ENCODE measurements around the gene DTL. TPM values are rescaled to one million over a fixed set of nuclear protein-coding genes. Genes with fewer than 3 reads are reported as not detected.

The DTL gene
- total RNA-seq, 1 donor from 2014 or later, result 6.3 TPM

DNA sequence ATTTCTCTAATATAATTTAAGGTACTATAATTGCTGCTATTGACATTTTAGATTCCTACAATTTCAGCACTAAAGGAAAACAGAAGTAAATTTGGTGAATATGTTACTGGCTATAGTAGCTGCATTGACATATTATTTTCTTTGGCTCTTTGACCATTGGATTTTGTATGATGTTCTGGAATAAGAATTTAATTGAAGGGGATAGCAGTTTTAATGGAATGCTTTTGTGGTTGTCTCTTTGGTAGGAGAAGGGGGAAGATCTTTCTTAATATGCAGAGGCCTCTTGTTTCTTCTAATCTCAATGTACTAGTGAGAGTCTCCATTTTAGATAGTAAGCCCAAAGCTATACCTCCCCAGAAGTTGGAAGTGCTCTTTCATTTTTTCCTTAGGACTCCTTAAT lies 6.9 kb downstream of the DTL start:
- TF ChIP-seq CTCF (IDR thresholded peaks at IDR 0.05; ENCODE audit: insufficient read depth, low read depth, low read length) (no peak), EZH2 (IDR thresholded peaks at IDR 0.05; ENCODE audit: insufficient read depth, low read length) (no peak)
- no peak overlapping the region for H3K4me3 ChIP-seq (ENCODE audit: insufficient read depth, low read depth, low read length)
- Mint-ChIP-seq H3K27ac (ENCODE audit: unreplicated experiment) (no peak overlapping the region), H3K4me1 (ENCODE audit: low read depth, unreplicated experiment) (peaks cover 13% of the 10 kb centered on the region), H3K4me3 (ENCODE audit: unreplicated experiment) (no peak overlapping the region), H3K9me3 (ENCODE audit: unreplicated experiment) (no peaks in the 10 kb centered on the region), H3K27me3 (ENCODE audit: low read depth, unreplicated experiment) (no peaks in the 10 kb centered on the region), H3K36me3 (ENCODE audit: low read depth, unreplicated experiment) (no peaks in the 10 kb centered on the region)
- peaks cover 7% of the 10 kb centered on the region for H3K4me1 ChIP-seq (ENCODE audit: insufficient read depth, low read length)
- H2AFZ ChIP-seq (ENCODE audit: low read depth, low read length), result no peak overlapping the region
- no peaks in the 10 kb centered on the region for H3K9me3 ChIP-seq (ENCODE audit: insufficient read depth, low read depth, low read length)
- no peak for FAIRE-seq
- H3K27ac ChIP-seq (ENCODE audit: low read depth, low read length), result no peak overlapping the region
- peaks cover 6% of the 10 kb centered on the region for H3K36me3 ChIP-seq (ENCODE audit: insufficient read depth, low read length)
- no peak overlapping the region for H3K9ac ChIP-seq (ENCODE audit: low read length)
- no peak overlapping the region for H3K4me2 ChIP-seq (ENCODE audit: low read length)
- DNase-seq (ENCODE audit: low read depth), result peak; percentile 18
- no peaks in the 10 kb centered on the region for H3K27me3 ChIP-seq (ENCODE audit: insufficient read depth, low read length)
- no peaks in the 10 kb centered on the region for H4K20me1 ChIP-seq (ENCODE audit: insufficient read depth, low read length)
- H3K79me2 ChIP-seq (ENCODE audit: insufficient read depth, low read length), result peaks cover 77% of the 10 kb centered on the region

- H2AFZ ChIP-seq (ENCODE audit: low read depth, low read length), result no peak overlapping the region
- no peak overlapping the region for H3K27ac ChIP-seq (ENCODE audit: low read depth, low read length)
- H4K20me1 ChIP-seq (ENCODE audit: insufficient read depth, low read length), result no peaks in the 10 kb centered on the region
- H3K4me3 ChIP-seq (ENCODE audit: insufficient read depth, low read depth, low read length), result no peak overlapping the region
- H3K9ac ChIP-seq (ENCODE audit: low read length), result no peak overlapping the region
- TF ChIP-seq CTCF (IDR thresholded peaks at IDR 0.05; ENCODE audit: insufficient read depth, low read depth, low read length), result no peak
- TF ChIP-seq EZH2 (IDR thresholded peaks at IDR 0.05; ENCODE audit: insufficient read depth, low read length), result no peak
- Mint-ChIP-seq H3K4me3 (ENCODE audit: unreplicated experiment) (no peak overlapping the region), H3K4me1 (ENCODE audit: low read depth, unreplicated experiment) (peaks cover 13% of the 10 kb centered on the region), H3K36me3 (ENCODE audit: low read depth, unreplicated experiment) (no peaks in the 10 kb centered on the region), H3K27ac (ENCODE audit: unreplicated experiment) (no peak overlapping the region), H3K27me3 (ENCODE audit: low read depth, unreplicated experiment) (no peaks in the 10 kb centered on the region), H3K9me3 (ENCODE audit: unreplicated experiment) (no peaks in the 10 kb centered on the region)
- no peak overlapping the region for H3K4me2 ChIP-seq (ENCODE audit: low read length)
- H3K79me2 ChIP-seq (ENCODE audit: insufficient read depth, low read length), result peaks cover 53% of the 10 kb centered on the region
- DNase-seq (ENCODE audit: low read depth), result no peak
- H3K9me3 ChIP-seq (ENCODE audit: insufficient read depth, low read depth, low read length), result no peaks in the 10 kb centered on the region
- peaks cover 6% of the 10 kb centered on the region for H3K36me3 ChIP-seq (ENCODE audit: insufficient read depth, low read length)
- H3K4me1 ChIP-seq (ENCODE audit: insufficient read depth, low read length), result peaks cover 7% of the 10 kb centered on the region
- no peak for FAIRE-seq
- no peaks in the 10 kb centered on the region for H3K27me3 ChIP-seq (ENCODE audit: insufficient read depth, low read length)
Measured at GRCh38 chr1:212044851-212045250, 9.3 kb downstream of the DTL start.

GRCh38 chr1:212045981-212046380 lies 10.4 kb downstream of the DTL start:
- Mint-ChIP-seq H3K4me3 (ENCODE audit: unreplicated experiment) (no peak overlapping the region), H3K36me3 (ENCODE audit: low read depth, unreplicated experiment) (no peaks in the 10 kb centered on the region), H3K4me1 (ENCODE audit: low read depth, unreplicated experiment) (peaks cover 4% of the 10 kb centered on the region), H3K27ac (ENCODE audit: unreplicated experiment) (no peak overlapping the region), H3K9me3 (ENCODE audit: unreplicated experiment) (no peaks in the 10 kb centered on the region), H3K27me3 (ENCODE audit: low read depth, unreplicated experiment) (no peaks in the 10 kb centered on the region)
- DNase-seq (ENCODE audit: low read depth) (peak; percentile 24), FAIRE-seq (no peak)
- Histone ChIP-seq H3K4me1 (ENCODE audit: insufficient read depth, low read length) (peaks cover under 1% of the 10 kb centered on the region), H3K27me3 (ENCODE audit: insufficient read depth, low read length) (no peaks in the 10 kb centered on the region), H3K9ac (ENCODE audit: low read length) (no peak overlapping the region), H3K27ac (ENCODE audit: low read depth, low read length) (no peak overlapping the region), H3K9me3 (ENCODE audit: insufficient read depth, low read depth, low read length) (no peaks in the 10 kb centered on the region), H3K36me3 (ENCODE audit: insufficient read depth, low read length) (peaks cover 6% of the 10 kb centered on the region), H2AFZ (ENCODE audit: low read depth, low read length) (no peak overlapping the region), H3K4me2 (ENCODE audit: low read length) (no peak overlapping the region), H3K79me2 (ENCODE audit: insufficient read depth, low read length) (peaks cover 41% of the 10 kb centered on the region), H4K20me1 (ENCODE audit: insufficient read depth, low read length) (no peaks in the 10 kb centered on the region), H3K4me3 (ENCODE audit: insufficient read depth, low read depth, low read length) (no peak overlapping the region)
- no peak for TF ChIP-seq CTCF (IDR thresholded peaks at IDR 0.05; ENCODE audit: insufficient read depth, low read depth, low read length)
- TF ChIP-seq EZH2 (IDR thresholded peaks at IDR 0.05; ENCODE audit: insufficient read depth, low read length), result no peak

All from astrocyte (in vitro differentiated cells and primary cell).